Nephron (organoid): ENCODE measurements around the gene TSEN2.

Experiments
- H3K27ac Mint-ChIP-seq, 3 experiments: 2 replicates each; pipeline ENCODE4 v1.8.0; 2020; ENCODE audit warnings: mixed read lengths in 3 of 3, mild to moderate bottlenecking in 2 of 3, moderate library complexity in 1 of 3
- H3K27me3 Mint-ChIP-seq: 2 replicates; pipeline ENCODE4 v1.8.0; 2021; ENCODE audit warnings: low read depth, mild to moderate bottlenecking, moderate library complexity, mixed read lengths
- H3K36me3 Mint-ChIP-seq: 2 replicates; pipeline ENCODE4 v1.8.0; 2020; ENCODE audit warnings: low read depth, mixed read lengths
- H3K4me1 Mint-ChIP-seq: 2 replicates; pipeline ENCODE4 v1.8.0; 2020; ENCODE audit warnings: mixed read lengths
- H3K4me3 Mint-ChIP-seq, 3 experiments: 2 replicates each; pipeline ENCODE4 v1.8.0; 2020; ENCODE audit warnings: mild to moderate bottlenecking in 3 of 3, mixed read lengths in 3 of 3, moderate library complexity in 2 of 3
- H3K9me3 Mint-ChIP-seq: 2 replicates; pipeline ENCODE4 v1.8.0; 2020; ENCODE audit warnings: mixed read lengths
- CTCF ChIP-seq, 3 experiments: fragments of 200-600 bp; sonication (generic); IDR thresholded peaks; one replicate each; pipeline ENCODE4 v1.5.0; 2021; ENCODE audit warnings: antibody characterized with exemption in 3 of 3; ENCODE audit not compliant: unreplicated experiment in 3 of 3

Gene TSEN2

DNA sequence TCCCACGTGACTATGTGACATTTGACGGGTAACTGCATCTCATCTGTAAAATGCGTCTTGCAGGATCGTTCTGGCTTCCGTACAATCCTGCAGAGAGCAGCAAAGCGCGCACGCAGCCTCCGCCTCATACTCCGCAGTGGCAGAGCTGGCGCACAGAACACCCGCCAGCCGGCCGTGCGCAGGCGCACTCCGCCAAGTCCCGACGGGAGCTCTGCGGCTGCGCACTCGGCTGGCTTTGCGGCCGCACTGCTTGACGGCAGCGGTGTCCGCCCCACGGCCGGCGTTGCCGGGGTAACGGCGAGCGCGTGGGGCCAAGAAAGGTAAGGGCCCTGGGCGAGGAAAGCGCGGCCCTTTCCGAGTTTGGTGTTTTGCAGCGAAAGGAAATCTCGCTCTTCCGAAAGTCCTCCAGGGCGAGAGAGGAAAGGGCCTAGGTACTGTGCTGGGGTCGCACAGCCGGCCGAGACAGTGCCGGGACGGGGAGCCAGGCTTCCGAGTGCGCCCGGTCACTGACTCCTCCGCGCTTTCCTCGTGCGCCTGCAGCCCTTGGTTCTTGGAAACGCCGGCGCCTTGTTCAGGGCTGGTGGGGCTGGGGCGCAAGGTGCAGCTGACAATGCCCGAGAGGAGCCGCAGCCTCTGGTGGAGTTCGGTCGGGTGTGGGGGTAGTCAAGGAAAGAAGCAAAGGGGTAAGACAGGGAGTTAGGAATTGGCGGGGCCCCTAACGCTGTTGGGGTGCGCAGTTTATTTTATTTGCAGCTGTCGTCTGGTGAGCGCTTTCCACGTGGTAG lies at the start of gene TSEN2:
Gene TSEN2, plus strand, starts transcription at position 283 of the 785 bp plus-strand sequence. CDS start 5,321 bp downstream, outside the sequence.
- peaks cover 4% of the 10 kb centered on the region for H3K27me3 Mint-ChIP-seq
- H3K27ac Mint-ChIP-seq, result peak within 1 kb of the TSS; percentile 93 to 98 (median 96)
- no peaks in the 10 kb centered on the region for H3K36me3 Mint-ChIP-seq
- H3K9me3 Mint-ChIP-seq, result no peaks in the 10 kb centered on the region
- peak within 1 kb of the TSS; percentile 90 to 97 (median 97) for H3K4me3 Mint-ChIP-seq
- H3K4me1 Mint-ChIP-seq, result peaks cover 46% of the 10 kb centered on the region
- peak in 1 of 3 experiments; percentile 10 for TF ChIP-seq CTCF (IDR thresholded peaks at IDR 0.05; ENCODE audit: unreplicated experiment in 3 of 3)

DNA sequence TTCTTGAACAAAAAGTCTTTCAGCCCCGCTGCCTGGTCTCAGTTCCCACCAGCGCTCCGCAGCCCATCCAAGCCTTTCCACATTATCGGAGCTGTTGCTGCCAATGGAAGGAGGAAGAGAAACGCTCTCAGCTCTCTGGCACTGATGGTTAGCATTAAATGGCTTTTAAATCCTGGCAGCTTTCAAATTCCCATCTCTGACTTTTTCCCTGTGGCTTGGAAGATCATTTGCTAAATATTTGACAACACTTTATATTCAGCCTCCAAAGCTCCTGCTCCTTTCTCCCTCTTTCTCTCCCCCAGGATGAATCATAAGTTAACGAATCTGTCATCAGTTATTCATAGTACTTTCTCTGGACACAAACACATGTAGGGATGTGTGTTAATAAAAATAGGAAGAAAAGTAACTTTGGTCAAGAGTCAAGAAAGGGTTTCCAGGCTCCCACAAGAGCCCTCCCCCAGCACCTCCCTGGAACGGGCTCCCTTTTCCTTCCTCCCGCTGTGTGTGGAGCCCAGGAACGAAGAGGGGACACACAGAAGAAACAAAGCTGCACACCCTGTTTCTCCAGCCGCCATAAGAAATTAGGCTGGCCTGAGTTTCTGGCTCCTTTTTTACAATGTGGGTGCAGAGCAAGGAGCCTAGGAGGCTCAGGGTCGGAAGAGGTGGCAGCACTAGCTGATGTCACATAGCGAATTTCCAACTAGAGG lies 47.6 kb upstream of the TSEN2 start:
- TF ChIP-seq CTCF (IDR thresholded peaks at IDR 0.05; ENCODE audit: unreplicated experiment in 3 of 3), result no peak
- Mint-ChIP-seq H3K27ac (peak overlapping the region; percentile 6 to 82 (median 77)), H3K4me3 (peak overlapping the region in 2 of 3 experiments; percentile 3 to 18), H3K4me1 (peaks cover 57% of the 10 kb centered on the region), H3K27me3 (peaks cover 14% of the 10 kb centered on the region), H3K36me3 (no peaks in the 10 kb centered on the region), H3K9me3 (no peaks in the 10 kb centered on the region)

GRCh38 chr3:12437221-12437605 lies 47.1 kb upstream of the TSEN2 start:
- H3K27me3 Mint-ChIP-seq, result peaks cover 14% of the 10 kb centered on the region
- H3K9me3 Mint-ChIP-seq, result no peaks in the 10 kb centered on the region
- H3K36me3 Mint-ChIP-seq, result no peaks in the 10 kb centered on the region
- peak overlapping the region in 2 of 3 experiments; percentile 80 to 82 for H3K27ac Mint-ChIP-seq
- TF ChIP-seq CTCF (IDR thresholded peaks at IDR 0.05; ENCODE audit: unreplicated experiment in 3 of 3), result no peak
- no peak overlapping the region for H3K4me3 Mint-ChIP-seq
- H3K4me1 Mint-ChIP-seq, result peaks cover 62% of the 10 kb centered on the region

DNA sequence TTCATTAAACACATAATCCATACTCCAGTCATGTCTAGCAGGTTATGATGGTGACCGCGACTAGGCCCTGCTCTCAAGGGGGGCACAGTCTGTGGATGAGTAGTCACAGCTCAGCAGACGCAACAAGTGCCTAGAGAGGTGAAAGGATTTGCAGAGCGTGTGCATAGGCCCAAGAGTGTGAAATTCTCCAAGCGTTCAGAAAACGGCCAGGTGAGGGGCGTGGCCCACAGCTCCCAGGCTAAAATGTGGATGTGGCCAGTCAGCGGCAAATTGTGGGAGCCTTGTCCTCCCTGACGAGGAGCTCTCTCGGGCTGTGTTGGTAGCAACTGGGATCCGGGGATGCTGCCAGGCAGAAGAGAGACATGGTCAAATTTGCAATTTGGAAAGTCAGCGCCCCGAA lies 46.4 kb upstream of the TSEN2 start:
- no peak for TF ChIP-seq CTCF (IDR thresholded peaks at IDR 0.05; ENCODE audit: unreplicated experiment in 3 of 3)
- peaks cover 14% of the 10 kb centered on the region for H3K27me3 Mint-ChIP-seq
- no peaks in the 10 kb centered on the region for H3K9me3 Mint-ChIP-seq
- peak overlapping the region in 2 of 3 experiments; percentile 80 to 82 for H3K27ac Mint-ChIP-seq
- H3K4me1 Mint-ChIP-seq, result peaks cover 68% of the 10 kb centered on the region
- H3K36me3 Mint-ChIP-seq, result no peaks in the 10 kb centered on the region
- H3K4me3 Mint-ChIP-seq, result no peak overlapping the region

DNA sequence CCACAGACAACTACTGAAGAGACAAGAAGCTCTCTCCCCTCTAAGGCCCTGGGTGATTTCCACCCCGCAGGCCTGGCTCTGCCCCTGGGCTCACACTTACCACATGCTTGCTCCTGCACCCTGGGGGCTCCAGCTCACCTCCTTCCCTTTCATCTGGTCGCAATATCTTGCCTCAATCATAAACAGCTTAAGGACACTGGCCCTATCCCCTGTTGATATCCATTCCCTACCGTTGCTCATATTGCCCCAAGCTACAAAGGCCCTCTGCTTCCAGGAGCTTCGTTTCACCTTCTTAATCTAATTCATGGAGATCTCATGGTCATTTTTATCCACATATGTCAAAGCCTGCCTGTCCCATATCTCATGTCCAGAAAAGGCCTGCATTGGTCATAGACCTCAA lies 46.0 kb upstream of the TSEN2 start:
- peaks cover 16% of the 10 kb centered on the region for H3K27me3 Mint-ChIP-seq
- no peak for TF ChIP-seq CTCF (IDR thresholded peaks at IDR 0.05; ENCODE audit: unreplicated experiment in 3 of 3)

More for the DNA sequence above, 46.0 kb upstream of the TSEN2 start:
- Mint-ChIP-seq H3K9me3 (no peaks in the 10 kb centered on the region), H3K27ac (peak overlapping the region in 2 of 3 experiments; percentile 37 to 48), H3K4me3 (no peak overlapping the region), H3K36me3 (no peaks in the 10 kb centered on the region), H3K4me1 (peaks cover 73% of the 10 kb centered on the region)
